Effector memory CD4-positive, alpha-beta T cell (primary cell): ENCODE measurements around the gene PAAF1.
"Not testable (repeated sequence)": the region's sequence is repeated elsewhere in the genome, so short reads cannot be mapped to it uniquely, and the experiment has no call there.

Experiments used
- DNase-seq, 3 donors: peaks; one replicate each; pipeline ENCODE4 v3.0.0-alpha.2; 2020
- H3K27ac ChIP-seq: 2 replicates; pipeline ENCODE4 v1.7.0; 2013; ENCODE audit warnings: mild to moderate bottlenecking, low read length, moderate library complexity; ENCODE audit not compliant: insufficient read depth, poor library complexity, severe bottlenecking
- H3K27me3 ChIP-seq: replicated peaks from 2 replicates; pipeline ENCODE4 v1.7.0; 2013; ENCODE audit warnings: mild to moderate bottlenecking, low read length; ENCODE audit not compliant: insufficient read depth, control insufficient read depth, poor library complexity, severe bottlenecking
- H3K36me3 ChIP-seq: 2 replicates; pipeline ENCODE4 v1.7.0; 2013; ENCODE audit warnings: mild to moderate bottlenecking, low read length, moderate library complexity; ENCODE audit not compliant: control insufficient read depth, insufficient read depth
- H3K4me1 ChIP-seq: 2 replicates; pipeline ENCODE4 v1.7.0; 2013; ENCODE audit warnings: low read length, mild to moderate bottlenecking; ENCODE audit not compliant: control insufficient read depth, insufficient read depth, poor library complexity, severe bottlenecking
- H3K4me3 ChIP-seq: 2 replicates; pipeline ENCODE4 v1.7.0; 2013; ENCODE audit warnings: low read length, low read depth, mild to moderate bottlenecking; ENCODE audit not compliant: insufficient read depth, poor library complexity, severe bottlenecking
- H3K9me3 ChIP-seq: 2 replicates; pipeline ENCODE4 v1.7.0; 2013; ENCODE audit warnings: mild to moderate bottlenecking, low read length, moderate library complexity; ENCODE audit not compliant: control insufficient read depth

PAAF1 gene

GRCh38 chr11:73912026-73912425, 35.2 kb downstream of the PAAF1 start:
- peaks cover 58% of the 10 kb centered on the region for H3K36me3 ChIP-seq
- no peak for DNase-seq
- H3K27me3 ChIP-seq: no peaks in the 10 kb centered on the region
- H3K4me1 ChIP-seq: no peaks in the 10 kb centered on the region
- no peak overlapping the region for H3K27ac ChIP-seq
- H3K4me3 ChIP-seq: no peak overlapping the region
- H3K9me3 ChIP-seq: no peaks in the 10 kb centered on the region

DNA sequence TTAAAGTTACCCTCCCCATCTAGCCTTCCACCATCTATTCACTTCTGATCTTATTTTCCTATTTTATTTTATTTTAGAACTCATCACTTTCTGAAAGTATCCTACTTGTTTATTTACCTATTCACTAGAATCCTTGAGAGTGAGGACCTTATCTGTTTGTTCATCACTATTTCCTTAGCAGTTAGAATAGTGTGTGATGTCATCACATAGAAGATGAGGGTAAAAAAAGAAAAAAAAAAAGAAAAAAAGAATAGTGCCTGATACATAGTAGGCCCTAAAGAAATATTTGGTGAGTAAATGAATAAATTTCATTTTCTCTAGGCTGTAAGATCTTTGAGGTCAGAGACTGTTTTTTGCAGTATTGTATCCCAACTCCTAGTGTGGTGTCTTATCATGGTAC, 36.7 kb downstream of the PAAF1 start:
- Histone ChIP-seq H3K4me1 (no peaks in the 10 kb centered on the region), H3K27ac (no peak overlapping the region), H3K36me3 (peaks cover 61% of the 10 kb centered on the region), H3K27me3 (no peaks in the 10 kb centered on the region), H3K9me3 (no peaks in the 10 kb centered on the region), H3K4me3 (no peak overlapping the region)
- no peak for DNase-seq

DNA sequence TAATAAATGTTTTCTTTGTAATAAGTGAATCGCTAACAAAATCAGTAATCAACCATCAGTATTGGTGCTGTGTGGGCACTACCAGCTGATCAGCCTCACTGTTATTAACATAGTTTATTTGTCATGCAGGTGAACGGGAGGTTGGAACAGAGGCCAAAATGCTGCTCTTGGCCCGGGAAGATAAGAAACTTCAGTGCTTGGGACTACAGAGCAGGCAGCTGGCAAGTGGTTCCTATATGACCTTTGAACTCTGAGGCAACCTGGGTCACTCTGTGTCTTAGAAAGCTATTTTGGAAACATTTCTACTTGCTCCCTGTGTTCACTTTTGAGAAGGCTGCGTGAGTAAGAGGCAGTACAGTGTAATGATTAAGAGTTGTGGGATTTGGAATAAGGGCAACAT, 37.5 kb downstream of the PAAF1 start:
- DNase-seq: no peak
- no peaks in the 10 kb centered on the region for H3K4me1 ChIP-seq
- H3K27ac ChIP-seq: no peak overlapping the region
- H3K9me3 ChIP-seq: no peaks in the 10 kb centered on the region
- H3K27me3 ChIP-seq: no peaks in the 10 kb centered on the region
- H3K36me3 ChIP-seq: peaks cover 64% of the 10 kb centered on the region
- no peak overlapping the region for H3K4me3 ChIP-seq

DNA sequence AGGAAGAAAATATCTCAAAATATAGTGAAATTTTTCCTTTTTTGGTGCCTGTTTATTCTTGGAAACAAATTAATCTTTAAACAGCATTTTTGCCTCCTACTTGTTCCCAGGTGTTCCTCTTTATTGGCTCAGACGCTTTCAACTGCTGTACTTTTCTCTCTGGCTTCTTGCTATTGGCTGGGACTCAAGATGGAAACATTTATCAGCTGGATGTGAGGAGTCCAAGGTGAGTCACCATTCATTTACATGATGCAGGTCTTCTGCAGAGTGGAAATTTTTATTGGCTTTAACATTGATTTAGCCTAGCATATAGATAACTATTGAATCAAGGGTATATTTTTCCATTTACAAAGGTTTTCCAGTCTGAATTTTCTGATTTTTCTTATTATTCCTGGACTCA, 39.6 kb downstream of the PAAF1 start:
- Histone ChIP-seq H3K27me3 (no peaks in the 10 kb centered on the region), H3K36me3 (peaks cover 61% of the 10 kb centered on the region), H3K4me3 (no peak overlapping the region), H3K4me1 (no peaks in the 10 kb centered on the region), H3K27ac (no peak overlapping the region), H3K9me3 (no peaks in the 10 kb centered on the region)
- no peak for DNase-seq

DNA sequence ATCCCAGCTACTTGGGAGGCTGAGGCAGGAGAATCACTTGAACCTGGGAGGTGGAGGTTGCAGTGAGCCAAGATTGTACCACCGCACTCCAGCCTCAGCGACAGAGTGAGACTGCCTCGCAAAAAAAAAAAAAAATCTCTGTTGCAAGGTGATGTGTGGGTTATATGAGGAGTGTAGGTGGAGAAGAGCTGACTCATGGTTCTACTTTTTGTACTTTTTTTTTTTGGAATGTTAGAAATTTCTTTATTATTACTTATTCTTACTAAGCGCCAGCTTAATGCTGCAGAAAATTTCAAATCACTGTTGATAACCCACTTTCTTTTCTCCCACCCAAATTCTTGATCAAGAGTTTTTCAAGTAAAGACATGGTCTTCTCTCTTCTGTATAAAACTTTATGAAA, 44.4 kb downstream of the PAAF1 start:
- Histone ChIP-seq H3K4me3 (no peak overlapping the region), H3K36me3 (peaks cover 30% of the 10 kb centered on the region), H3K27me3 (no peaks in the 10 kb centered on the region), H3K27ac (no peak overlapping the region), H3K9me3 (no peaks in the 10 kb centered on the region), H3K4me1 (no peaks in the 10 kb centered on the region)
- DNase-seq: no peak

GRCh38 chr11:73929388-73929787, 52.6 kb downstream of the PAAF1 start:
- H3K27me3 ChIP-seq: no peaks in the 10 kb centered on the region
- no peaks in the 10 kb centered on the region for H3K9me3 ChIP-seq
- H3K27ac ChIP-seq: no peak overlapping the region
- H3K4me3 ChIP-seq: no peak overlapping the region
- H3K36me3 ChIP-seq: peaks cover 29% of the 10 kb centered on the region
- DNase-seq: no peak
- H3K4me1 ChIP-seq: no peaks in the 10 kb centered on the region

DNA sequence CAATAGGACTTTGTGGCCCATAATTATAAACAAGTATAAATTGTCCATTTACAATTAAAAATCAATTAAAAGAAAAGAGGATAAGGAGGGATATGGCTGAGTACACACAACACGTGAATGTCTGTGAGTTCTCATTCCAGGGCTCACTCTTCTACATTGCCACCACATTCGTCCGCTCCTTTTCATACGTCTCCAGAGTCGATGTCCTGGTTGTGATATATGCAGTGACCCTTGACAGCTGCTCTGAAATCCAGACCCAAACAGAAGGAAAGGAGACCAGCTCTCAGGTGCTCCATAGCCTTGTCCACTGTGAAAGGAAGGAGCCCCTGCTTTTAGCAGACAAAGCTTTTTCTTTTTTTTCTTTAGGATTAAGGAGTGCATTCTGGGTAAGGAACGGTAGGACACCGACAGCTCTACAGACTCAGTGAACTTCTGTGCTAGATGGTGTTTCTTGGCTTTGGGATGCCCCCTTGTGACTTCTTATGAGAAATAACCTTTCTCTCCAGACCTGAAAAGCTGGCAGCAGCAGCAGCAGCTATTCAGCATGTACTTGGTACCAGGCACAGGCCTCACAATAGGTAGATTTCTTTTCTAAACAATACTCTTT, 54.3 kb downstream of the PAAF1 start:
- Histone ChIP-seq H3K36me3 (peaks cover 29% of the 10 kb centered on the region), H3K9me3 (no peaks in the 10 kb centered on the region), H3K27me3 (no peaks in the 10 kb centered on the region), H3K4me1 (no peaks in the 10 kb centered on the region), H3K4me3 (no peak overlapping the region), H3K27ac (no peak overlapping the region)
- no peak for DNase-seq

DNA sequence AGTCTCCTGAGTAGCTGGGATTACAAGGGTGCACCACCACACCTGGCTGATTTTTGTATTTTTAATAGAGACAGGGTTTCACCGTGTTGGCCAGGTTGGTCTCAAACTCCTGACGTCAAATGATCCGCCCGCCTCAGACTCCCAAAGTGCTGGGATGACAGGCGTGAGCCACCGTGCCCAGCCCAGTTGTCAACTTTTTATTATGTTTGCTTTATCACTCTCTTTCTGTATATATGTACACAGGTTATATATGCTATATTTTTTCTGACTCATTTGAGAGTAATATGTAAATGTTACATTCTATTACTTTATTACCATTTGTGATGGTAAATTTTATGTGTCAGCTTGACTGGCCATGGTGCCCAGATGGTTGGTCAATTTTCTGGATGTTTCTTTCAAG, 55.2 kb downstream of the PAAF1 start:
- H3K9me3 ChIP-seq: no peaks in the 10 kb centered on the region
- no peaks in the 10 kb centered on the region for H3K27me3 ChIP-seq
- H3K36me3 ChIP-seq: peaks cover 25% of the 10 kb centered on the region
- H3K4me1 ChIP-seq: no peaks in the 10 kb centered on the region
- no peak overlapping the region for H3K27ac ChIP-seq
- DNase-seq: no peak
- no peak overlapping the region for H3K4me3 ChIP-seq

DNA sequence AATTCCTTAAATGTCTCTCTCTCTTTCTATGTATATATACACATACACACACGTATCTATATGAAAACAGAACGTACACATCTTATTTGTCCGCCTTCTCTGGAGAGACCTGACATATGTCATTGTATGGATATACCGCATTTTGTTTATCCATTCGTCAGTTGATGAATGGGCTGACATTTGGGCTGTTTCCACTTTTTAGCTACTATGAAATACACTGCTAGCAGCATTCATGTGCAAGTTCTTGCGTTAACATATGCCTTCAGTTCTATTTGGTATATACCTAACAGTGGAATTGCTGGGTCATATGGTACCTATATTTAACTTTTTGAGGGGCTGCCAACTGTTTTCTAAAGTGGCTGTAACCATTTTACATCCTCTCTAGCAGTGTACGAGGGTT, 56.0 kb downstream of the PAAF1 start:
- no peak for DNase-seq
- Histone ChIP-seq H3K4me3 (no peak overlapping the region), H3K27ac (no peak overlapping the region), H3K27me3 (no peaks in the 10 kb centered on the region), H3K4me1 (no peaks in the 10 kb centered on the region), H3K36me3 (peaks cover 18% of the 10 kb centered on the region), H3K9me3 (no peaks in the 10 kb centered on the region)

- H3K27me3 ChIP-seq, H3K4me1 ChIP-seq, H3K27ac ChIP-seq, H3K4me3 ChIP-seq, DNase-seq, H3K36me3 ChIP-seq, H3K9me3 ChIP-seq: not testable (repeated sequence)
Observed at GRCh38 chr11:73936047-73936446, 59.2 kb downstream of the PAAF1 start.
